Measurements from ENCODE around the gene TMEM132D. TPM values are rescaled to one million over a fixed set of nuclear protein-coding genes. Genes with fewer than 3 reads are reported as not detected.

The TMEM132D gene
- total RNA-seq, 4 donors from 2014 or later = 0.17 TPM; not detected in 3

GRCh38 chr12:129617849-129618248, 286.0 kb downstream of the TMEM132D start:
- no peak for DNase-seq (ENCODE audit: extremely low spot score)
- Histone ChIP-seq H3K27ac (replicated peaks in 1 of 4) (no peak overlapping the region), H3K36me3 (no peaks in the 10 kb centered on the region), H3K4me1 (no peaks in the 10 kb centered on the region), H3K9me3 (no peaks in the 10 kb centered on the region), H3K27me3 (peaks cover 0 to 5% (median 0%) of the 10 kb centered on the region in 4 donors), H3K4me3 (no peak overlapping the region)
- TF ChIP-seq POLR2AphosphoS5 (IDR thresholded peaks at IDR 0.05) (no peak), POLR2A (IDR thresholded peaks at IDR 0.05; ENCODE audit: low read depth) (no peak), EP300 (IDR thresholded peaks at IDR 0.05) (no peak), CTCF (IDR thresholded peaks at IDR 0.05) (no peak)
- intact Hi-C loops (cut with DNase I) = no loop called here
- 91% methylated on average over 7 of the region's 7 CpGs for WGBS

GRCh38 chr12:129615001-129615400, 288.8 kb downstream of the TMEM132D start:
- Histone ChIP-seq H3K27ac (replicated peaks in 1 of 4) (no peak overlapping the region), H3K9me3 (no peaks in the 10 kb centered on the region), H3K4me3 (no peak overlapping the region), H3K36me3 (no peaks in the 10 kb centered on the region), H3K27me3 (peaks cover 0 to 5% (median 0%) of the 10 kb centered on the region in 4 donors), H3K4me1 (no peaks in the 10 kb centered on the region)
- 57% methylated on average over 5 of the region's 5 CpGs for WGBS
- TF ChIP-seq CTCF (IDR thresholded peaks at IDR 0.05) (no peak), EP300 (IDR thresholded peaks at IDR 0.05) (no peak), POLR2AphosphoS5 (IDR thresholded peaks at IDR 0.05) (no peak), POLR2A (IDR thresholded peaks at IDR 0.05; ENCODE audit: low read depth) (no peak)
- no peak for DNase-seq (ENCODE audit: extremely low spot score)
- intact Hi-C loops (cut with DNase I) = no loop called here

- intact Hi-C loops (cut with DNase I) = no loop called here
Measured at GRCh38 chr12:129614221-129614885, 289.5 kb downstream of the TMEM132D start.

GRCh38 chr12:129613314-129613713, 290.5 kb downstream of the TMEM132D start:
- no peak for TF ChIP-seq CTCF (IDR thresholded peaks at IDR 0.05)
- H3K36me3 ChIP-seq = no peaks in the 10 kb centered on the region
- H3K4me3 ChIP-seq = no peak overlapping the region
- no peaks in the 10 kb centered on the region for H3K4me1 ChIP-seq
- WGBS = 64% methylated on average over 7 of the region's 9 CpGs
- intact Hi-C loops (cut with DNase I) = no loop called here
- peaks cover 0 to 5% (median 0%) of the 10 kb centered on the region in 4 donors for H3K27me3 ChIP-seq
- no peaks in the 10 kb centered on the region for H3K9me3 ChIP-seq
- H3K27ac ChIP-seq (replicated peaks in 1 of 4) = no peak overlapping the region
- DNase-seq (ENCODE audit: extremely low spot score) = no peak

More at GRCh38 chr12:129614221-129614885, 289.5 kb downstream of the TMEM132D start:
- Histone ChIP-seq H3K4me1 (no peaks in the 10 kb centered on the region), H3K27ac (replicated peaks in 1 of 4) (no peak overlapping the region), H3K4me3 (no peak overlapping the region), H3K9me3 (no peaks in the 10 kb centered on the region), H3K36me3 (no peaks in the 10 kb centered on the region), H3K27me3 (peaks cover 0 to 5% (median 0%) of the 10 kb centered on the region in 4 donors)
- DNase-seq (ENCODE audit: extremely low spot score) = no peak
- 27% methylated on average over 8 of the region's 9 CpGs for WGBS
- TF ChIP-seq POLR2AphosphoS5 (IDR thresholded peaks at IDR 0.05) (no peak), EP300 (IDR thresholded peaks at IDR 0.05) (no peak), CTCF (IDR thresholded peaks at IDR 0.05) (no peak), POLR2A (IDR thresholded peaks at IDR 0.05; ENCODE audit: low read depth) (no peak)
